Glutamatergic neuron (in vitro differentiated cells): ENCODE measurements around the gene FARS2. TPM values are rescaled to one million over a fixed set of nuclear protein-coding genes. Genes with fewer than 3 reads are reported as not detected.
"Not testable (repeated sequence)": the region's sequence is repeated elsewhere in the genome, so short reads cannot be mapped to it uniquely, and the experiment has no call there.

Source experiments
- DNase-seq: peaks from one replicate; pipeline ENCODE4 v3.0.0; 2022
- H3K27ac Mint-ChIP-seq: one replicate; pipeline ENCODE4 v1.8.0; 2020; ENCODE audit warnings: mild to moderate bottlenecking, mixed read lengths, inconsistent platforms; ENCODE audit not compliant: unreplicated experiment
- H3K27me3 Mint-ChIP-seq: one replicate; pipeline ENCODE4 v1.8.0; 2020; ENCODE audit warnings: mild to moderate bottlenecking, moderate library complexity, mixed read lengths, inconsistent platforms; ENCODE audit not compliant: unreplicated experiment
- H3K36me3 Mint-ChIP-seq: one replicate; pipeline ENCODE4 v1.8.0; 2020; ENCODE audit warnings: mild to moderate bottlenecking, mixed read lengths, inconsistent platforms; ENCODE audit not compliant: unreplicated experiment
- H3K4me1 Mint-ChIP-seq: one replicate; pipeline ENCODE4 v1.8.0; 2020; ENCODE audit warnings: mild to moderate bottlenecking, low read depth, mixed read lengths, inconsistent platforms; ENCODE audit not compliant: unreplicated experiment
- H3K4me3 Mint-ChIP-seq: one replicate; pipeline ENCODE4 v1.8.0; 2020; ENCODE audit warnings: mild to moderate bottlenecking, mixed read lengths, inconsistent platforms; ENCODE audit not compliant: unreplicated experiment
- H3K9me3 Mint-ChIP-seq: one replicate; pipeline ENCODE4 v1.8.0; 2020; ENCODE audit warnings: mild to moderate bottlenecking, moderate library complexity, mixed read lengths, inconsistent platforms; ENCODE audit not compliant: unreplicated experiment
- CTCF ChIP-seq: fragments of 200-600 bp; sonication (generic); IDR thresholded peaks from one replicate; pipeline ENCODE4 v1.5.0; 2021; ENCODE audit not compliant: partially characterized antibody, unreplicated experiment
- total RNA-seq: library from RNA; stranded (reverse); fragmentation: NEBNext Ultra II Directional; extraction: Animal tissue kit (Norgen Biotek cat#: 25700); gene quantifications from one replicate; pipeline ENCODE4 v1.2.1, GENCODE V29; 2021; ENCODE audit not compliant: unreplicated experiment

FARS2 gene
- total RNA-seq, 1 donor from 2014 or later = 14.2 TPM

DNA sequence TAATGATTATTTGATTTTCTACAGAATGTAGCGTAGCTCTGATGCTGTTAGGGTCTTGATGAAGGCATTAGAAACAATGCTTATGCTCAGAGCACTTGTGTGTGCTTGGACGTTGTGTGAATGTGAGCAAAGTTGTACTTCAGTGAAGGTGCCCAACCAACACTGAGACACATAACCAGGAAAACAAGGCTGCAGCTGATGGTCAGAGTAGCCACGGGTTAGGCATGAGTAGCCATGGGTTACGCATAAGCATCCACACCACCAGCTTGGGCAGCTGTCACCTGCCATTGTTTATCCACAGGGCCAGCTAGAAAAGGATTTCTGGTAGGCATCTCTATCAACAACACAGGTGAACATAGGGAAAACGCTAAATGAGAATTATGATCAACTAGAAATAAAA is 418.8 kb downstream of the FARS2 start:
- peaks cover 8% of the 10 kb centered on the region for H3K4me1 Mint-ChIP-seq
- DNase-seq = no peak
- H3K27ac Mint-ChIP-seq = no peak overlapping the region
- no peak for TF ChIP-seq CTCF
- H3K4me3 Mint-ChIP-seq = no peak overlapping the region
- peaks cover 3% of the 10 kb centered on the region for H3K9me3 Mint-ChIP-seq
- peaks cover 2% of the 10 kb centered on the region for H3K27me3 Mint-ChIP-seq
- H3K36me3 Mint-ChIP-seq = peaks cover 11% of the 10 kb centered on the region

DNA sequence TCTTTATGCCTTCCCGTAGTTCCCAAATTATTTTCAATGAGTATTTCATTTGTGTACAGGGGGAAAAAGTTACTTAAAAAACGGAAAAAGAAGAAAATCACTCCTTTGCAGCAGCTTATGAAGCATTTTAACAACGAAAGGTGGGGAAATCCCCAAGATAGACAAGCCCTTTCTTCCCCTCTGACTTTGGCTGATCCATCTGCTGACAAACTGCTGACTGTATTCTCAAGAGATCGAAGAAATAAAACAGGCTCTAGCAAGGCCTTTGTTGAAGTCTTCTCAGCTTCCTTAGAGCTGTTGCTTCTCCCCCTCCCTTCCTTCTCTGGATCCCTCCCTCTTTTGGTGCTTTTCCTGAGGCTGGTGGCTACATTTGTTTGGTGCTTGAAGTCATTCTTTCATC is 420.2 kb downstream of the FARS2 start:
- Mint-ChIP-seq H3K4me3 (no peak overlapping the region), H3K36me3 (peaks cover 11% of the 10 kb centered on the region), H3K27ac (peak overlapping the region; percentile 18), H3K27me3 (peaks cover 2% of the 10 kb centered on the region), H3K4me1 (peaks cover 8% of the 10 kb centered on the region), H3K9me3 (peaks cover 3% of the 10 kb centered on the region)
- no peak for TF ChIP-seq CTCF
- no peak for DNase-seq

DNA sequence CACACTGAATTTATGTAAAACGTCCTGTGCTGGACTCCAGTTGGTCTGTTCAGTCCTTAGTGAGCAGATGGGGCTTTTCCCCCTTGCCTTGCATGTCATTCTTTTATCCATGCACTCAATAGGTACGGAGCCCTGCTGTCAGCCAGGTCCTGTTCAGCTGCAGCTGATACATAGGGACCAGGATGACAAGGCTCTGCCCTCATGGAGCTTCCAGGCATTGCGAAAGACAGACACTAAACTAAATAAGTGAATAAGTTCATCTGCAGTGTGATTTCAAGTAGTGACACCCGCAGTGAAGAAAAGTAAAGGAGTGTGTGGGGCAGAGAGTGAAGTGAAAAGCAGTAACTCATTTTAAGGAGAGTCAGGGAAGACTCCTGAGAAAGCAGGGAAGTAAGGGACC is 421.2 kb downstream of the FARS2 start:
- Mint-ChIP-seq H3K9me3 (peaks cover 3% of the 10 kb centered on the region), H3K36me3 (peaks cover 11% of the 10 kb centered on the region), H3K27me3 (peaks cover 2% of the 10 kb centered on the region), H3K4me3 (no peak overlapping the region), H3K27ac (no peak overlapping the region), H3K4me1 (peaks cover 8% of the 10 kb centered on the region)
- no peak for DNase-seq
- TF ChIP-seq CTCF = no peak

- not testable (repeated sequence) for H3K27ac Mint-ChIP-seq, DNase-seq, H3K9me3 Mint-ChIP-seq, H3K27me3 Mint-ChIP-seq, H3K36me3 Mint-ChIP-seq, H3K4me1 Mint-ChIP-seq, H3K4me3 Mint-ChIP-seq
These were observed 422.4 kb downstream of the FARS2 start for GRCh38 chr6:5683747-5684146.

DNA sequence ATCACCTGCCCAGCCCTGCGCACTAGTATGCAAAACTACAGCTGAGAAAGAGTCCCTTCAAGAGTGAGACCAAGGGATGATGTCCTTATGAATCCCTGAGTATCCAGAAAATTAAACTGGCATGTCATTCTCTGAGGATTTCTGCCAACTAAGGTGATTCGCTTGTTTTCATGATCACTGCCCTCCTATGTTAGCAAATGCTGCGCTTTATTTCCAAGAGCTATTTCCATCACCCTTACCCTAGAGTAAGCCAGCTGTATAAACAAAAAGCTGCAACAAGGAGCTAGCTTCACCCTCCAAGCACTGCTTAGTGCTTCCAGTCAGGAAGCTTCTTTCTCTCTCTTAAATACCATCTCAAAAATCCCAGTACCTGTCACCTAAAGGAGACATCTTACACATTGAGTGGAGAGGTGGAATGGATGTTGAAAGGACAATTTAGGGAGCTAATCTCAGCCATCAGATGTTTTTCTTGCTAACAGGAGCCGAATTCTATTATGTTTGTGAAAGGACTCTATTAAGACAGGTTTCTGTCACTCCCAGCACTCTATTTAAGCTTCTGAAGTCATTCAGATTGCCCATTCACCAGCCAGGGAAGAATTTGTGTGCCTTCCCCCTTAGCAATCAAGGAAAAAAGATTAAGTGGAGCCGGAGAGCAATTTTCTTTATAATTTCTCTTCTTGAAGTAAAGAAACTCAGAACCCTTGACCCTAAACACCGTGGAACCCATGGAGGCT is 423.2 kb downstream of the FARS2 start:
- H3K36me3 Mint-ChIP-seq = peaks cover 8% of the 10 kb centered on the region
- peaks cover 5% of the 10 kb centered on the region for H3K4me1 Mint-ChIP-seq
- no peak overlapping the region for H3K27ac Mint-ChIP-seq
- peaks cover 3% of the 10 kb centered on the region for H3K9me3 Mint-ChIP-seq
- no peak for DNase-seq
- peaks cover 2% of the 10 kb centered on the region for H3K27me3 Mint-ChIP-seq
- no peak overlapping the region for H3K4me3 Mint-ChIP-seq
- TF ChIP-seq CTCF = no peak
